Caki2 (cell line): ENCODE data around the gene DCHS2. TPM values are rescaled to one million over a fixed set of nuclear protein-coding genes. Genes with fewer than 3 reads are reported as not detected.
"Not testable (repeated sequence)": the region's sequence is repeated elsewhere in the genome, so short reads cannot be mapped to it uniquely, and the experiment has no call there.

ENCODE experiments used
- DNase-seq: peaks from one replicate; pipeline ENCODE4 v3.0.0-alpha.2; 2015; ENCODE audit warnings: low read depth
- in situ Hi-C: cut with HindIII; loops from 2 replicates; pipeline ENCODE4 v1.10.0; 2016; ENCODE audit warnings: low sequenced_read_pairs, low pct_unique_long_range_greater_than_20kb, mixed read lengths
- total RNA-seq: library from RNA; depleted of rRNA; stranded (reverse); fragments of >200 nt; shearing (Covaris generic); gene quantifications from 2 replicates; pipeline ENCODE4 v1.2.3, GENCODE V29; 2014; ENCODE audit warnings: low replicate concordance

Gene DCHS2
- total RNA-seq, 1 experiment from 2014 or later = 0.34 TPM

DNA sequence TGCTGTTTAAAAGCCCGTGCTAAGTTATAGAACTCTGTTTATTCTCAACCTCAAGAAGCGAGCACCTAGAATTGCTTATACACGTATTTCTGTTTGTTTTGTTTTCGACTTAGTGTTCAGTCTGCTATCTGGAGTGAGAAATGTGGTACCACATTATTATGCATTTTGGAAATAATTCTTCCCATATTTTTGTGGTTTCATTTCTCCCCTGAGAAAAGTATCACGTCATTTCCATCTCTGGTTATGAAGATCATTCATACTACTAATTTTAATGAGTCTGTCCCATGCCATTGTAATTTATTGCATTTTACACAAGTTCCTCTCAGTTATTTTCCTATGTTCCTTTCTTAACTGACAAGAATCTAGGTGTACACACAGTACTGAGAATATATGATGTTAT, 186.0 kb downstream of the DCHS2 start:
- in situ Hi-C loops = no loop called here
- DNase-seq = no peak

DNA sequence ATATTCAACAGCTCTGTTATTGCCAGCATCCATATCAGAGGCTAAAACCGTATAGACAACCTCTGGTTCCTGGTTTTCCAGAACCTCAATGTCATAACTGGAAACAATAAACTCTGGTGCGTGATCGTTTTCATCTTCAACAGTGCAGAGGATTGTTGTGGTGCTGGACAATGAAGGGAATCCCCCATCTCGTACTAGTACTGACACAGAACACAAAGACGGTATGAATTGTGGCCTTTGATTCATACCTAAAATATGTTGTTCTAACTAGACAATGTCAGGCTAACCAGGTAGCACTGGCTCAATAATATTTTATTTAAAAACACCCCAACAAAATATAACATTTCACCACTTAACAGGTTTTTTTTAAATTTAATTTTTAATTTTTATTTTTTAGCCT, 186.9 kb downstream of the DCHS2 start:
- DNase-seq = no peak
- in situ Hi-C loops = no loop called here

DNA sequence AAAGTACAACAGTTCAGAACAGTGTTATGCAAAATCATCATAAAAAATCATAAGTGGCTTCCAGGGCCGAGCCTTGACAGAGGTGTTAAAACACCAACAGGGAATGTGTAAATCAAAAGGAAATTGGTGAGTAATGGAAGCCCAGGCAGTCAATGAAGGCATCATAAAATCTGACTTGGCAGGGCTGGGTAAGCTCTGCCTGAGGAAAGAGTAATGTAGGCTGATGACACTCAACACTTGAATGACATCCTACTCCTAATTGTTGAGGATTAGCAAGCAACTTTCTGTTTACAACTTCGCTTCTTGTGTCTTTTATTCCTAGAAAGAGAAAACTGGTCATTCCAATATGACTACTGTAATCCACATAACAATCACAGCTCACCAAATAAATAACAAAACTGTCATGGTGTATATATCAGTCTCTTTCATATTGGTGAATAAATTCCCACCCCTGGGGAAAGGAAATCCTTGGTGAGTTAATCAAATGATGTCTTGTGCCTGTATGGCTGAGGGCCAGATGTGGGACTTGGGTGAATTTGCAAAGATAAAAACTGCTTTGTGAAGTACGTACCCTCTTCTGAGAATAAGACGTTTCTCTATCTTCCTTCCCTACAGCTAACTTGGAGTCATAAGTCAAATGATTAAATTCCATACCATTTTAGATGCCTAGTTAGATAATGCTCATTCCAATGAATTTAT, 196.8 kb downstream of the DCHS2 start:
- DNase-seq = no peak
- in situ Hi-C loops = no loop called here

GRCh38 chr4:154293427-154293826, 198.2 kb downstream of the DCHS2 start:
- in situ Hi-C loops = no loop called here
- no peak for DNase-seq

GRCh38 chr4:154292589-154292988, 199.0 kb downstream of the DCHS2 start:
- DNase-seq = no peak
- in situ Hi-C loops = no loop called here

GRCh38 chr4:154277172-154277571, 214.4 kb downstream of the DCHS2 start:
- DNase-seq = no peak
- in situ Hi-C loops = no loop called here

DNA sequence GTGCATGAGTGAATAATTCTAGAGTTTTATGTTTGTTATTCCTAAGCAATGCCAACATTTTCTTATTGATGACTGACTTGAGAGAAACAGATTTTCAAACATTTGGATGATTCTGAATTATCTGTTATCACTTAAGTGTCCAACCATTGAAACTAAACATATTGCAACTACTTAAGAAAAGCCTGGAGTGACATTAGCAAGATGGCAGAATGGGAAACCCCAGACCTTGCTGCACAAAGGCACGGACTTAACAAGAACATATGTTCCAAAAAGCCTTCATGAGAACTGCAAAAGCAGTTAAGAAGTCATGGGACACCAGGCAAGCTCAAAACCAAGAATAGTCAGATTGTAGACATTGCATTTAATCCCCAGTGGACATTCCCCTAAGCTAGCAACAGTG, 215.1 kb downstream of the DCHS2 start:
- in situ Hi-C loops = no loop called here
- DNase-seq = no peak

- DNase-seq = no peak
- in situ Hi-C loops = no loop called here
Measured at GRCh38 chr4:154254999-154255398, 236.6 kb downstream of the DCHS2 start.

DNA sequence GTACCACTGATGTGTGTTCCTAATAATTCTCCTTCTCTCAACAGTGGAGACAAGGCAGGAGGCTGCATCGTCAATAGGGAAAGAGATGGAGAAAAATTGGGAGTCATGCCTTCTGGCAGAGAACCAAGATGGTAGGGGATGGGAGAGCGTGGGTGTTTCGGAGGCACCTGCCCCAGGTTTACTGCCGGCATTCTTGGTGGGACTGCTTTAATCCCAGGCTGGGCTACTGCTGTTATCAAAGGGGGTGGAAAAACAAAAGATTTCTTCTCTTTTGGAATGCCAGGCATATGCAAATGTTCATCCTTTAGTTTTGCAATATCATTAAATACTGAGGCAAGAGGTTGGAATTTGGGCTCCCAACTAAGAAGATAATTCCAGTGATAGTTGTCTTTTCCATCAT, 257.0 kb downstream of the DCHS2 start:
- in situ Hi-C loops = no loop called here
- no peak for DNase-seq

DNA sequence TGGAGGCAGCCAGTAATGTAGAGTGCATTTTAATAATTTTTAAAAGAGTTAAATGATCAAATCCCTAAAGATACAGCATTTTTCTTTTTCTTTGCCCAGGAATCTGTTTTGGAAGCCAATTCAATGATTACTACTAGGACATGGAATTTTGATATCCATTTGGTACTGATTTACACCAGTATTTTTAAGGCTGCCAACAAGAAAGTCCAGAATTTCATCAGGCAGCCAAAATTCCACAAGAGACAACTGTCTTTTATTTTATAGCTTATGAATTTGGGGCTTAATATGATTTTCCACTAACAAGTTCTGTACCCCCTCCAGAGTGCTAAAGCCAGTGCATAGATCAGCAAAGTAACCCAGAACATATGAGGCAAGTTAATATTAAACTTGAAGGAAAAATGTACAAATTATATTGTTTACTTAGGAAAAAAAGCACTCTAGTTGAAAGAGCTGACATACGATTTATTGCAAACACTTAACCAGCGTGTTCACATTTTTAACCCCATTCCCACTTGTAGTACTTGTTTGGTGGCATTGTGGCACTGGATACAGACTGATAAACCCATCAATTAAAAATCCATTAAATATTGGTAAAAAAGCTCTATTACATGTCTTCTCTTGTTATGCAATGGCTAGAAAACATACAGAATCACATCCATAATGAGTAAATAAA, 259.7 kb downstream of the DCHS2 start:
- in situ Hi-C loops = no loop called here
- DNase-seq = no peak

GRCh38 chr4:154230723-154231122, 260.9 kb downstream of the DCHS2 start:
- in situ Hi-C loops = no loop called here
- no peak for DNase-seq

GRCh38 chr4:154230091-154230490, 261.5 kb downstream of the DCHS2 start:
- DNase-seq = no peak
- in situ Hi-C loops = no loop called here

GRCh38 chr4:154222875-154223274, 268.7 kb downstream of the DCHS2 start:
- DNase-seq = no peak
- in situ Hi-C loops = no loop called here

GRCh38 chr4:154218051-154218450, 273.5 kb downstream of the DCHS2 start:
- DNase-seq = no peak
- in situ Hi-C loops = no loop called here

- DNase-seq, in situ Hi-C loops: not testable (repeated sequence)
Measured at GRCh38 chr4:154217384-154217783, 274.2 kb downstream of the DCHS2 start.

- in situ Hi-C loops = no loop called here
- DNase-seq = no peak
Measured at GRCh38 chr4:154211506-154211905, 280.1 kb downstream of the DCHS2 start.

- DNase-seq = no peak
- in situ Hi-C loops = no loop called here
Measured at GRCh38 chr4:154208424-154208823, 283.2 kb downstream of the DCHS2 start.

GRCh38 chr4:154205471-154205870, 286.1 kb downstream of the DCHS2 start:
- in situ Hi-C loops = no loop called here

GRCh38 chr4:154194649-154195048, 296.9 kb downstream of the DCHS2 start:
- DNase-seq = no peak
- in situ Hi-C loops = no loop called here

More at GRCh38 chr4:154205471-154205870, 286.1 kb downstream of the DCHS2 start:
- DNase-seq = no peak

DNA sequence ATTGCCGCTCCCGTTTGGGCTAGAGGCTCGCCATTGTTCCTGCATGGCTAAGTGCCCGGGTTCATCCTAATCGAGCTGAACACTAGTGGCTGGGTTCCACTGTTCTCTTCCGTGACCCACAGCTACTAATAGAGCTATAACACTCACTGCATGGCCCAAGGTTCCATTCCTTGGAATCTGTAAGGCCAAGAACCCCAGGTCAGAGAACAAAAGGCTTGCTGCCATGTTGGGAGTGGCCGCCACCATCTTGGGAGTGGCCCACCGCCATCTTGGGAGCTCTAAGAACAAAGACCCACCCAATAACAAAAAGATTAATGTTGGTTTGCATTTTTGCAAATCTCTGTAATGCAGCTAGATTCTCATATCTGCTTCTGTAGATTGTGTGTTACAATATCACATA, 299.0 kb downstream of the DCHS2 start:
- no peak for DNase-seq
- in situ Hi-C loops = no loop called here
